K562 (cell line): ENCODE results near the gene SCARF1.

Experiments used
- BDP1 ChIP-seq: IDR thresholded peaks from 3 replicates; pipeline ENCODE4 v1.6.1; 2011; ENCODE audit not compliant: insufficient read length, insufficient read depth
- CBX1 ChIP-seq: sonication (generic); IDR thresholded peaks from 2 replicates; pipeline ENCODE4 v1.6.1; 2016; ENCODE audit warnings: antibody characterized with exemption, low read depth, mild to moderate bottlenecking
- CBX3 ChIP-seq, 2 experiments: IDR thresholded peaks; 1 replicate in 1 of 2; 2 replicates in 1 of 2; pipeline ENCODE4 v1.6.1; 2012; ENCODE audit warnings: inconsistent platforms in 2 of 2, low read length in 2 of 2, borderline replicate concordance in 1 of 2, control low read depth in 1 of 2
- CBX8 ChIP-seq: fragments of 200-600 bp; sonication (generic); IDR thresholded peaks from 2 replicates; pipeline ENCODE4 v1.6.1; 2012; ENCODE audit warnings: borderline replicate concordance, mixed run types, low read depth, mild to moderate bottlenecking, moderate library complexity, mixed read lengths, low read length, control low read depth, inconsistent platforms; ENCODE audit not compliant: poor library complexity, severe bottlenecking; ENCODE audit errors: extremely low read depth
- CTBP1 ChIP-seq: fragments of 450-650 bp; IDR thresholded peaks from 2 replicates; pipeline ENCODE4 v1.6.1; 2016; ENCODE audit warnings: borderline replicate concordance
- NFIX ChIP-seq: fragments of 250-450 bp; sonication (Bioruptor Pico); IDR thresholded peaks from 2 replicates; pipeline ENCODE4 v1.4.0; 2020; ENCODE audit warnings: low read depth, mild to moderate bottlenecking, moderate library complexity
- PRPF4 ChIP-seq: fragments of 200-400 bp; formaldehyde crosslinking; IDR thresholded peaks from one replicate; pipeline ENCODE4 v1.6.1; 2017; ENCODE audit warnings: low read length, low read depth, mild to moderate bottlenecking; ENCODE audit not compliant: insufficient read depth, poor library complexity, severe bottlenecking
- SIRT6 ChIP-seq: IDR thresholded peaks from one replicate; pipeline ENCODE4 v1.6.1; 2012; ENCODE audit warnings: low read depth, mild to moderate bottlenecking, control low read depth, inconsistent platforms, low read length, moderate library complexity
- ZBTB8A ChIP-seq: fragments of 450-650 bp; IDR thresholded peaks from 2 replicates; pipeline ENCODE4 v1.6.1; 2018; ENCODE audit warnings: mild to moderate bottlenecking, moderate library complexity; ENCODE audit not compliant: partially characterized antibody
- TF ChIP-seq, protein P1 (sequence below): fragments of 450-650 bp; IDR thresholded peaks from 2 replicates; pipeline ENCODE4 v1.6.1; 2016; ENCODE audit warnings: mild to moderate bottlenecking, moderate library complexity
- TF ChIP-seq, protein P2 (sequence below): fragments of 450-650 bp; IDR thresholded peaks from 2 replicates; pipeline ENCODE4 v1.6.1; 2018; ENCODE audit not compliant: partially characterized antibody
- TF ChIP-seq, protein P3 (sequence below): sonication (generic); formaldehyde crosslinking; IDR thresholded peaks from 2 replicates; pipeline ENCODE4 v1.9.0; 2022; ENCODE audit warnings: mild to moderate bottlenecking, missing genetic modification reagents
- TF ChIP-seq, protein P4 (sequence below): fragments of 250-450 bp; sonication (Bioruptor Pico); IDR thresholded peaks from 2 replicates; pipeline ENCODE4 v1.6.1; 2021; ENCODE audit warnings: mild to moderate bottlenecking

DNA sequence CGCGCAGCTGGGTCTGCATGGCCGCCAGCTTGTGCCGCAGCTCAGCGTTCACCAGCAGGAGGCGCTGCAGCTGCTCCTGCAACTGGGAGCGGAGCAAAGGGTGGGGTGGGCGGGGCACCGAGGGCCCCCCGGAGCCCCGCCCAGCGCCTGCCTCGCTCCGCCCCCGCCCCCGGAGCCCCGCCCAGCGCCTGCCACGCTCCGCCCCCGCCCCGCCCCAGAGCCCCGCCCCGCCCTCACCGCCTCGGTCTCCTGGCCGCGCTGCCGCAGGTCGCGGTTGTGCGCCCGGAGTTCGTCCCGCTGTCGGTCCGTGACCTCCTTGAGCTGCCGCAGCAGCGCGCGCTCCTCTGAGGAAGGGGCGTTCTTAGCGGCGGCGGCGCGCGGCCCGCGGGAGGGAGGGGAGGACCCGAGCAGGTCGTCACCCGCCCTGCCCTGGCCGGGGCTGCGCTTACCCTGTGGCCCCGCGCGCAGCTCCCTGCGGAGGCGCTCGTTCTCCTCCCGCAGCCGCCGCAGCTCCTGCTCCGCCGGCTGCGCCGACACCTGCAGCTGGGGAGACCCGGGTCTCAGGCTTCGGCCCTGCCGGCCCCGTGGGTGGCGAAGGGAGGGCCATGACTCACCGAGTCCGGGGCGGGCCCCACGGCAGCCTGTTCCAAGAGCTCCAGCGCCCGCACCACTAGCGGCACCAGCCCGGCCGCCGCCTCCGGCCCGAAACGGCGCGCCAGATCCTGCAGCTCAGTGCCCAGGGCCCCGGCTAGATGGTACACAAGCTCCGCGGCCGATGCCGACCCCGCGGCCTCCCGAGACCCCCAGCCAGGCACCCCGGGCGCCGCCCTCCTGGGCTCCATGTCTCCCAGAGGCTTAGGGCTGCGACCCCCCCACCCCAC lies 3.7 kb upstream of the SCARF1 start:
- TF ChIP-seq, protein P1, sequence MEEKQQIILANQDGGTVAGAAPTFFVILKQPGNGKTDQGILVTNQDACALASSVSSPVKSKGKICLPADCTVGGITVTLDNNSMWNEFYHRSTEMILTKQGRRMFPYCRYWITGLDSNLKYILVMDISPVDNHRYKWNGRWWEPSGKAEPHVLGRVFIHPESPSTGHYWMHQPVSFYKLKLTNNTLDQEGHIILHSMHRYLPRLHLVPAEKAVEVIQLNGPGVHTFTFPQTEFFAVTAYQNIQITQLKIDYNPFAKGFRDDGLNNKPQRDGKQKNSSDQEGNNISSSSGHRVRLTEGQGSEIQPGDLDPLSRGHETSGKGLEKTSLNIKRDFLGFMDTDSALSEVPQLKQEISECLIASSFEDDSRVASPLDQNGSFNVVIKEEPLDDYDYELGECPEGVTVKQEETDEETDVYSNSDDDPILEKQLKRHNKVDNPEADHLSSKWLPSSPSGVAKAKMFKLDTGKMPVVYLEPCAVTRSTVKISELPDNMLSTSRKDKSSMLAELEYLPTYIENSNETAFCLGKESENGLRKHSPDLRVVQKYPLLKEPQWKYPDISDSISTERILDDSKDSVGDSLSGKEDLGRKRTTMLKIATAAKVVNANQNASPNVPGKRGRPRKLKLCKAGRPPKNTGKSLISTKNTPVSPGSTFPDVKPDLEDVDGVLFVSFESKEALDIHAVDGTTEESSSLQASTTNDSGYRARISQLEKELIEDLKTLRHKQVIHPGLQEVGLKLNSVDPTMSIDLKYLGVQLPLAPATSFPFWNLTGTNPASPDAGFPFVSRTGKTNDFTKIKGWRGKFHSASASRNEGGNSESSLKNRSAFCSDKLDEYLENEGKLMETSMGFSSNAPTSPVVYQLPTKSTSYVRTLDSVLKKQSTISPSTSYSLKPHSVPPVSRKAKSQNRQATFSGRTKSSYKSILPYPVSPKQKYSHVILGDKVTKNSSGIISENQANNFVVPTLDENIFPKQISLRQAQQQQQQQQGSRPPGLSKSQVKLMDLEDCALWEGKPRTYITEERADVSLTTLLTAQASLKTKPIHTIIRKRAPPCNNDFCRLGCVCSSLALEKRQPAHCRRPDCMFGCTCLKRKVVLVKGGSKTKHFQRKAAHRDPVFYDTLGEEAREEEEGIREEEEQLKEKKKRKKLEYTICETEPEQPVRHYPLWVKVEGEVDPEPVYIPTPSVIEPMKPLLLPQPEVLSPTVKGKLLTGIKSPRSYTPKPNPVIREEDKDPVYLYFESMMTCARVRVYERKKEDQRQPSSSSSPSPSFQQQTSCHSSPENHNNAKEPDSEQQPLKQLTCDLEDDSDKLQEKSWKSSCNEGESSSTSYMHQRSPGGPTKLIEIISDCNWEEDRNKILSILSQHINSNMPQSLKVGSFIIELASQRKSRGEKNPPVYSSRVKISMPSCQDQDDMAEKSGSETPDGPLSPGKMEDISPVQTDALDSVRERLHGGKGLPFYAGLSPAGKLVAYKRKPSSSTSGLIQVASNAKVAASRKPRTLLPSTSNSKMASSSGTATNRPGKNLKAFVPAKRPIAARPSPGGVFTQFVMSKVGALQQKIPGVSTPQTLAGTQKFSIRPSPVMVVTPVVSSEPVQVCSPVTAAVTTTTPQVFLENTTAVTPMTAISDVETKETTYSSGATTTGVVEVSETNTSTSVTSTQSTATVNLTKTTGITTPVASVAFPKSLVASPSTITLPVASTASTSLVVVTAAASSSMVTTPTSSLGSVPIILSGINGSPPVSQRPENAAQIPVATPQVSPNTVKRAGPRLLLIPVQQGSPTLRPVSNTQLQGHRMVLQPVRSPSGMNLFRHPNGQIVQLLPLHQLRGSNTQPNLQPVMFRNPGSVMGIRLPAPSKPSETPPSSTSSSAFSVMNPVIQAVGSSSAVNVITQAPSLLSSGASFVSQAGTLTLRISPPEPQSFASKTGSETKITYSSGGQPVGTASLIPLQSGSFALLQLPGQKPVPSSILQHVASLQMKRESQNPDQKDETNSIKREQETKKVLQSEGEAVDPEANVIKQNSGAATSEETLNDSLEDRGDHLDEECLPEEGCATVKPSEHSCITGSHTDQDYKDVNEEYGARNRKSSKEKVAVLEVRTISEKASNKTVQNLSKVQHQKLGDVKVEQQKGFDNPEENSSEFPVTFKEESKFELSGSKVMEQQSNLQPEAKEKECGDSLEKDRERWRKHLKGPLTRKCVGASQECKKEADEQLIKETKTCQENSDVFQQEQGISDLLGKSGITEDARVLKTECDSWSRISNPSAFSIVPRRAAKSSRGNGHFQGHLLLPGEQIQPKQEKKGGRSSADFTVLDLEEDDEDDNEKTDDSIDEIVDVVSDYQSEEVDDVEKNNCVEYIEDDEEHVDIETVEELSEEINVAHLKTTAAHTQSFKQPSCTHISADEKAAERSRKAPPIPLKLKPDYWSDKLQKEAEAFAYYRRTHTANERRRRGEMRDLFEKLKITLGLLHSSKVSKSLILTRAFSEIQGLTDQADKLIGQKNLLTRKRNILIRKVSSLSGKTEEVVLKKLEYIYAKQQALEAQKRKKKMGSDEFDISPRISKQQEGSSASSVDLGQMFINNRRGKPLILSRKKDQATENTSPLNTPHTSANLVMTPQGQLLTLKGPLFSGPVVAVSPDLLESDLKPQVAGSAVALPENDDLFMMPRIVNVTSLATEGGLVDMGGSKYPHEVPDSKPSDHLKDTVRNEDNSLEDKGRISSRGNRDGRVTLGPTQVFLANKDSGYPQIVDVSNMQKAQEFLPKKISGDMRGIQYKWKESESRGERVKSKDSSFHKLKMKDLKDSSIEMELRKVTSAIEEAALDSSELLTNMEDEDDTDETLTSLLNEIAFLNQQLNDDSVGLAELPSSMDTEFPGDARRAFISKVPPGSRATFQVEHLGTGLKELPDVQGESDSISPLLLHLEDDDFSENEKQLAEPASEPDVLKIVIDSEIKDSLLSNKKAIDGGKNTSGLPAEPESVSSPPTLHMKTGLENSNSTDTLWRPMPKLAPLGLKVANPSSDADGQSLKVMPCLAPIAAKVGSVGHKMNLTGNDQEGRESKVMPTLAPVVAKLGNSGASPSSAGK, result no peak
- no peak for TF ChIP-seq SIRT6
- no peak for TF ChIP-seq CBX3 (IDR thresholded peaks at IDR 0.05; ENCODE audit: borderline replicate concordance in 1 of 2, low read length in 2 of 2)
- no peak for TF ChIP-seq PRPF4
- TF ChIP-seq, protein P2, sequence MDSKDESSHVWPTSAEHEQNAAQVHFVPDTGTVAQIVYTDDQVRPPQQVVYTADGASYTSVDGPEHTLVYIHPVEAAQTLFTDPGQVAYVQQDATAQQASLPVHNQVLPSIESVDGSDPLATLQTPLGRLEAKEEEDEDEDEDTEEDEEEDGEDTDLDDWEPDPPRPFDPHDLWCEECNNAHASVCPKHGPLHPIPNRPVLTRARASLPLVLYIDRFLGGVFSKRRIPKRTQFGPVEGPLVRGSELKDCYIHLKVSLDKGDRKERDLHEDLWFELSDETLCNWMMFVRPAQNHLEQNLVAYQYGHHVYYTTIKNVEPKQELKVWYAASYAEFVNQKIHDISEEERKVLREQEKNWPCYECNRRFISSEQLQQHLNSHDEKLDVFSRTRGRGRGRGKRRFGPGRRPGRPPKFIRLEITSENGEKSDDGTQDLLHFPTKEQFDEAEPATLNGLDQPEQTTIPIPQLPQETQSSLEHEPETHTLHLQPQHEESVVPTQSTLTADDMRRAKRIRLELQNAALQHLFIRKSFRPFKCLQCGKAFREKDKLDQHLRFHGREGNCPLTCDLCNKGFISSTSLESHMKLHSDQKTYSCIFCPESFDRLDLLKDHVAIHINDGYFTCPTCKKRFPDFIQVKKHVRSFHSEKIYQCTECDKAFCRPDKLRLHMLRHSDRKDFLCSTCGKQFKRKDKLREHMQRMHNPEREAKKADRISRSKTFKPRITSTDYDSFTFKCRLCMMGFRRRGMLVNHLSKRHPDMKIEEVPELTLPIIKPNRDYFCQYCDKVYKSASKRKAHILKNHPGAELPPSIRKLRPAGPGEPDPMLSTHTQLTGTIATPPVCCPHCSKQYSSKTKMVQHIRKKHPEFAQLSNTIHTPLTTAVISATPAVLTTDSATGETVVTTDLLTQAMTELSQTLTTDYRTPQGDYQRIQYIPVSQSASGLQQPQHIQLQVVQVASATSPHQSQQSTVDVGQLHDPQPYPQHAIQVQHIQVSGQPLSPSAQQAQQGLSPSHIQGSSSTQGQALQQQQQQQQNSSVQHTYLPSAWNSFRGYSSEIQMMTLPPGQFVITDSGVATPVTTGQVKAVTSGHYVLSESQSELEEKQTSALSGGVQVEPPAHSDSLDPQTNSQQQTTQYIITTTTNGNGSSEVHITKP, result no peak
- peak; percentile 20; the same call in 1 of the 2 replicates for TF ChIP-seq CTBP1
- no peak for TF ChIP-seq NFIX (CRISPR knock-in tag)
- TF ChIP-seq, protein P3, sequence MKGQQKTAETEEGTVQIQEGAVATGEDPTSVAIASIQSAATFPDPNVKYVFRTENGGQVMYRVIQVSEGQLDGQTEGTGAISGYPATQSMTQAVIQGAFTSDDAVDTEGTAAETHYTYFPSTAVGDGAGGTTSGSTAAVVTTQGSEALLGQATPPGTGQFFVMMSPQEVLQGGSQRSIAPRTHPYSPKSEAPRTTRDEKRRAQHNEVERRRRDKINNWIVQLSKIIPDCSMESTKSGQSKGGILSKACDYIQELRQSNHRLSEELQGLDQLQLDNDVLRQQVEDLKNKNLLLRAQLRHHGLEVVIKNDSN (CRISPR knock-in tag), result no peak
- TF ChIP-seq, protein P4, sequence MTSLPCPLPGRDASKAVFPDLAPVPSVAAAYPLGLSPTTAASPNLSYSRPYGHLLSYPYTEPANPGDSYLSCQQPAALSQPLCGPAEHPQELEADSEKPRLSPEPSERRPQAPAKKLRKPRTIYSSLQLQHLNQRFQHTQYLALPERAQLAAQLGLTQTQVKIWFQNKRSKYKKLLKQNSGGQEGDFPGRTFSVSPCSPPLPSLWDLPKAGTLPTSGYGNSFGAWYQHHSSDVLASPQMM (CRISPR knock-in tag), result no peak
- no peak for TF ChIP-seq BDP1
- TF ChIP-seq ZBTB8A, result no peak
- TF ChIP-seq CBX8, result no peak
- TF ChIP-seq CBX1, result peak; percentile 57; the same call in 1 of the 2 replicates
